GM12873 (cell line): ENCODE data around the gene NR0B1.

ENCODE experiments used
- CTCF ChIP-seq: IDR thresholded peaks from 2 replicates; pipeline ENCODE4 v1.5.1; 2012; ENCODE audit warnings: low read depth, mild to moderate bottlenecking, moderate library complexity, low read length, control low read depth; ENCODE audit not compliant: insufficient read depth; ENCODE audit errors: missing control alignments

NR0B1 gene

DNA sequence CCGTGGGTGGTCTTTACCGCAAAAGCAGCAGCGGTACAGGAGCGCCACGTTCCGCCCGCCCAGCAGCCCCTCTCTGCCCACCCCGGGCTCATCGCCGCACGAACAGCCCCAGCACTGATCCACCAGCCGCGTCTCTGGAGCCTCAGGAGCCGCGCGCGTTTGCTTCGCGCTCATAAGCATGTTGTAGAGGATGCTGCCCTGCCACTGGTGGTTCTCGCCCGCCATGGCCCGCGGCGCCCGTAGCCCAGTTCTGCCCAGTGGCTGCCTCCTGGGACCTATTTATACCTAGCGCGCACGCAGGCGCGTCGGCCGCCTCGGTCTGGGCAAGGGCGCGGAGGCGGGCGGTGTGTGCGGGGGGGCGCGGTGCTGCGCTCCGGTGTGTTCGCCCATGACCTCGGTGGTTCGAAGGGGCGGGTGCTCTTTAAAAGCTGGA, at the start of gene NR0B1:
Gene NR0B1 (minus strand): TSS at position 252 of the 433 bp plus-strand sequence. CDS start 27 bp downstream, at position 225.
- no peak for TF ChIP-seq CTCF

DNA sequence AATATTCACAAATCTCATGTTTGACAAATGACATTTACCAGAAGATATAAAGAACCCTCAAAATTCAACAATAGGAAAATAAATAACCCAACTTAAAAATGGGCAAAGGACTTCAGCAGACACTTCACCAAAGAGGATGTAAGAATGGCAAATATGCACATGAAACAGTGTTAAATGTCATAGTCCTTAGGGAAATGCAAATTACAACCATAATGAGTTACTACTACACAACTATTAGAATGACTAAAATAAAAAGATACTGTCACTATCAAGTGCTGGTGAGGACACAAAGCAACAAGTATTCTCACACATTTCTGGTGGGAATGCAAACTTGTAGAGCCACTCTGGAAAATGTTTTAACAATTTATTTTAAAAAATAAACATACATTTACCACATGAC, 40.8 kb upstream of the NR0B1 start:
- no peak for TF ChIP-seq CTCF

GRCh38 chrX:30343206-30343605, 34.0 kb upstream of the NR0B1 start:
- TF ChIP-seq CTCF, result peak; percentile 31

DNA sequence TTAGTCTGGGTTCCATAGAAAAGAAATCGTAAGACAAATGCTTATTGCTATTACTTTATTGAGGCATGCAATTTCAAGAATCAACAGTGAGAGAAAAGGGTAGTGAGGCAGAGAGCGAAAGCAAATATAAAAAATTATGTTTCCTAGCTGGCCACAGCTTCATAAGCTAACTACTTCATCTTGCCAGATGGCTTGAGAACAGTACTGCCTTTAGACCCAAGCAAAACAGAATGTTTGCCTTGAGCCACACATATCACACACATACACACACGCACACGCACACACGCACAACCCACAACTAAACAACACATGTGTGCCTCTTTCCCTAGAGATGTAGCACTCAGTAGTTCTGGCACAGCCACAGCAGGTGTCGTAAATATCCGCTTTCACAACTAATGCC, 31.6 kb upstream of the NR0B1 start:
- TF ChIP-seq CTCF, result no peak

GRCh38 chrX:30327762-30328161, 18.6 kb upstream of the NR0B1 start:
- no peak for TF ChIP-seq CTCF

GRCh38 chrX:30317308-30317707, 8.1 kb upstream of the NR0B1 start:
- no peak for TF ChIP-seq CTCF

DNA sequence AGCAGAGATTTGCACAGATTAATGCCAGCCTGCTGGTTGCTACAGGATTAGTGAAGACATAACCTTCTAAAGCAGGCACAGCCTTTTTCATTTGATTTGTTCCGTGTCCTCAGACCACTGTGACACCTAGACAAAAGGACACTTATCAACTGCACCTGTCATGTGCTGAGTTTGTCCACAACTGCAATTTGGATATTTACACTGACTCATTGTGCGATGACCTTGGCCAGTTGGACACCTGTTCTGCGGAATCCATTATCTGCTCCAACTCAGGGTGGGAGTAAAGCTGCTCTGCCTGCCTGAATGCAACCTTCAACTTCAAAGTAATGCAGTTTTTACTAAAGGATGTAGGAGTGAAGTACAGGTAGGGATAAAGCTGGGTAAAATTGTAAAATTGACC, 4.1 kb upstream of the NR0B1 start:
- TF ChIP-seq CTCF, result no peak

DNA sequence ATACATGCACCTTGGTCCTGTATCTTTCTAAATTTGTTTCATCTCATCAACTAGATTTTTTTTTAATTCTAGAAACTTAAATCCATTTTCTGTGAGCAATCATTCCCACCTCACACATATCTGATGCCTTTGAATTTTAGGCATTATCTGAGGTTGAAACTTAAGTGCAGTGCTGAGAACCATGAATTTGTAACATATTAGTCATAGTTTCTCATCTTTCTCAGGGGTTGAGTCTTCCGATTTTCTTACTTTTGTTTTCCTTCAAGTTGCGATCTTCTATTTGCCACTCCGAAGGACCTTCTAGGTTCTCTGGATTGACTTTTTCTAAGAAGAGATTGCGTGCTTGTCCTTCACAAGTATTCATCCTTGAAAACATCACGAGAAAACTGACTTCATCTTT, 3.7 kb upstream of the NR0B1 start:
- no peak for TF ChIP-seq CTCF
